ENCODE measurements around the gene NEAT1. TPM values are rescaled to one million over a fixed set of nuclear protein-coding genes. Genes with fewer than 3 reads are reported as not detected.
"Not testable (repeated sequence)": the region's sequence is repeated elsewhere in the genome, so short reads cannot be mapped to it uniquely, and the experiment has no call there.

The NEAT1 gene
- polyA plus RNA-seq, 3 donors: 117 to 471 (median 268) TPM

- peak in 7 of 11 donors; percentile 79 to 85 (median 81) for DNase-seq (ENCODE audit: extremely low read depth in 1 of 11, low read depth in 9 of 11, low spot score in 4 of 11)
Observed at GRCh38 chr11:65454696-65455456, 32.3 kb downstream of the NEAT1 start.

GRCh38 chr11:65456418-65456817, 33.8 kb downstream of the NEAT1 start:
- DNase-seq (ENCODE audit: extremely low read depth in 1 of 11, low read depth in 9 of 11, low spot score in 4 of 11): no peak

GRCh38 chr11:65459552-65459951, 37.0 kb downstream of the NEAT1 start:
- no peak for DNase-seq (ENCODE audit: extremely low read depth in 1 of 11, low read depth in 9 of 11, low spot score in 4 of 11)

GRCh38 chr11:65465471-65465870, 42.9 kb downstream of the NEAT1 start:
- DNase-seq (ENCODE audit: extremely low read depth in 1 of 11, low read depth in 9 of 11, low spot score in 4 of 11): not testable (repeated sequence)

GRCh38 chr11:65467306-65467705, 44.7 kb downstream of the NEAT1 start:
- DNase-seq (ENCODE audit: extremely low read depth in 1 of 11, low read depth in 9 of 11, low spot score in 4 of 11): not testable (repeated sequence)

GRCh38 chr11:65468874-65469333, 46.3 kb downstream of the NEAT1 start:
- DNase-seq (ENCODE audit: extremely low read depth in 1 of 11, low read depth in 9 of 11, low spot score in 4 of 11): no peak

GRCh38 chr11:65470433-65471049, 47.9 kb downstream of the NEAT1 start:
- no peak for DNase-seq (ENCODE audit: extremely low read depth in 1 of 11, low read depth in 9 of 11, low spot score in 4 of 11)

- no peak for DNase-seq (ENCODE audit: extremely low read depth in 1 of 11, low read depth in 9 of 11, low spot score in 4 of 11)
Observed at GRCh38 chr11:65471447-65471891, 48.9 kb downstream of the NEAT1 start.

- not testable (repeated sequence) for DNase-seq (ENCODE audit: extremely low read depth in 1 of 11, low read depth in 9 of 11, low spot score in 4 of 11)
Observed at GRCh38 chr11:65472588-65473277, 50.1 kb downstream of the NEAT1 start.

- DNase-seq (ENCODE audit: extremely low read depth in 1 of 11, low read depth in 9 of 11, low spot score in 4 of 11): no peak
Observed at GRCh38 chr11:65473278-65473860, 50.8 kb downstream of the NEAT1 start.

GRCh38 chr11:65474864-65475263, 52.3 kb downstream of the NEAT1 start:
- DNase-seq (ENCODE audit: extremely low read depth in 1 of 11, low read depth in 9 of 11, low spot score in 4 of 11): no peak

- no peak for DNase-seq (ENCODE audit: extremely low read depth in 1 of 11, low read depth in 9 of 11, low spot score in 4 of 11)
Observed at GRCh38 chr11:65476632-65477148, 54.1 kb downstream of the NEAT1 start.

- peak in 7 of 11 donors; percentile 67 to 93 (median 91) for DNase-seq (ENCODE audit: extremely low read depth in 1 of 11, low read depth in 9 of 11, low spot score in 4 of 11)
Observed at GRCh38 chr11:65477149-65477965, 54.8 kb downstream of the NEAT1 start.

GRCh38 chr11:65478388-65479183, 56.0 kb downstream of the NEAT1 start:
- DNase-seq (ENCODE audit: extremely low read depth in 1 of 11, low read depth in 9 of 11, low spot score in 4 of 11): no peak

- no peak for DNase-seq (ENCODE audit: extremely low read depth in 1 of 11, low read depth in 9 of 11, low spot score in 4 of 11)
Observed at GRCh38 chr11:65479184-65480145, 56.9 kb downstream of the NEAT1 start.

GRCh38 chr11:65482306-65482850, 59.8 kb downstream of the NEAT1 start:
- no peak for DNase-seq (ENCODE audit: extremely low read depth in 1 of 11, low read depth in 9 of 11, low spot score in 4 of 11)

GRCh38 chr11:65485920-65486219, 63.3 kb downstream of the NEAT1 start:
- no peak for DNase-seq (ENCODE audit: extremely low read depth in 1 of 11, low read depth in 9 of 11, low spot score in 4 of 11)

All from renal cortex interstitium (tissue), 11 donors.